IPS-18a (cell line): ENCODE results near the gene CDK19.
"Not testable (repeated sequence)": the region's sequence is repeated elsewhere in the genome, so short reads cannot be mapped to it uniquely, and the experiment has no call there.

Experiments used
- H3K27ac ChIP-seq: one replicate; pipeline ENCODE4 v1.5.1; 2013; ENCODE audit warnings: low read length
- H3K27me3 ChIP-seq: one replicate; pipeline ENCODE4 v1.6.1; 2013; ENCODE audit warnings: mild to moderate bottlenecking, low read length; ENCODE audit not compliant: control insufficient read depth, insufficient read depth
- H3K36me3 ChIP-seq: one replicate; pipeline ENCODE4 v1.6.1; 2013; ENCODE audit warnings: low read depth, low read length; ENCODE audit not compliant: control insufficient read depth
- H3K4me1 ChIP-seq: one replicate; pipeline ENCODE4 v1.6.1; 2013; ENCODE audit warnings: low read depth, low read length; ENCODE audit not compliant: control insufficient read depth
- H3K4me3 ChIP-seq: one replicate; pipeline ENCODE4 v1.5.1; 2013; ENCODE audit warnings: low read length
- H3K9ac ChIP-seq: one replicate; pipeline ENCODE4 v1.6.1; 2013; ENCODE audit warnings: mild to moderate bottlenecking, low read length, moderate library complexity
- H3K9me3 ChIP-seq: one replicate; pipeline ENCODE4 v1.6.1; 2013; ENCODE audit warnings: low read depth, low read length; ENCODE audit not compliant: control insufficient read depth

The CDK19 gene

GRCh38 chr6:110815411-110816409, at the start of gene CDK19:
Gene CDK19 (minus strand): TSS chr6:110815469. CDS start chr6:110815136, 333 bp downstream.
- Histone ChIP-seq H3K36me3 (no peaks in the 10 kb centered on the region), H3K9me3 (no peaks in the 10 kb centered on the region), H3K9ac (peak within 1 kb of the TSS; percentile 92), H3K27ac (peak within 1 kb of the TSS; percentile 97), H3K27me3 (no peaks in the 10 kb centered on the region), H3K4me1 (peaks cover 11% of the 10 kb centered on the region), H3K4me3 (peak within 1 kb of the TSS; percentile 90)

DNA sequence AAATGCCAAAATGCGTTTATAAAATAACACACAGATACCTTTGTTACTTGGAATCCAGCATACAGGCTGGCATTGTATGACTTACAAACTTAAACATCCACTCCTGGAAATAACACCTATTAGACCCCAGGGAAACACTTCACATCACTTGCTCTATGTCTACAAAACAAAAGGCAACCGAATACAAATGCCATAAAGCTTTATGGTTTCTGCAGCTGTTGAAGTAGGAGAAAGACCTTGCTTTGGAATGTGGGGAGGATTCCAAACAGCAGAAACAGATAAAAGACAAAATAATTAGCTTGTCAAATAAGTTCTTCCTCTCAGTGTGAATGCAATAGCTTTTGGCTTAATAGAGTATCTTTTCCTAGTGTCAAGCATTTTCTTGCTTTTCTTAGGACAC, 49.6 kb upstream of the CDK19 start:
- Histone ChIP-seq H3K27ac (no peak overlapping the region), H3K4me1 (peaks cover 14% of the 10 kb centered on the region)

GRCh38 chr6:110859335-110859792, 44.1 kb upstream of the CDK19 start:
- no peaks in the 10 kb centered on the region for H3K4me1 ChIP-seq

More for the DNA sequence above, 49.6 kb upstream of the CDK19 start:
- Histone ChIP-seq H3K9ac (no peak overlapping the region), H3K27me3 (no peaks in the 10 kb centered on the region), H3K9me3 (no peaks in the 10 kb centered on the region), H3K36me3 (no peaks in the 10 kb centered on the region), H3K4me3 (no peak overlapping the region)

GRCh38 chr6:110858562-110859214, 43.4 kb upstream of the CDK19 start:
- H3K27ac ChIP-seq, result no peak overlapping the region
- H3K36me3 ChIP-seq, result no peaks in the 10 kb centered on the region
- H3K4me3 ChIP-seq, result no peak overlapping the region
- no peaks in the 10 kb centered on the region for H3K27me3 ChIP-seq
- no peaks in the 10 kb centered on the region for H3K4me1 ChIP-seq
- no peaks in the 10 kb centered on the region for H3K9me3 ChIP-seq
- H3K9ac ChIP-seq, result no peak overlapping the region

More at GRCh38 chr6:110859335-110859792, 44.1 kb upstream of the CDK19 start:
- Histone ChIP-seq H3K9ac (no peak overlapping the region), H3K27ac (no peak overlapping the region), H3K4me3 (no peak overlapping the region), H3K27me3 (no peaks in the 10 kb centered on the region), H3K36me3 (no peaks in the 10 kb centered on the region), H3K9me3 (no peaks in the 10 kb centered on the region)

GRCh38 chr6:110858016-110858415, 42.7 kb upstream of the CDK19 start:
- Histone ChIP-seq H3K27me3 (no peaks in the 10 kb centered on the region), H3K27ac (no peak overlapping the region), H3K36me3 (no peaks in the 10 kb centered on the region), H3K9me3 (no peaks in the 10 kb centered on the region), H3K4me3 (no peak overlapping the region), H3K9ac (no peak overlapping the region), H3K4me1 (no peaks in the 10 kb centered on the region)

- no peaks in the 10 kb centered on the region for H3K9me3 ChIP-seq
- no peaks in the 10 kb centered on the region for H3K27me3 ChIP-seq
- no peaks in the 10 kb centered on the region for H3K36me3 ChIP-seq
- H3K4me3 ChIP-seq, result no peak overlapping the region
- no peak overlapping the region for H3K9ac ChIP-seq
- no peaks in the 10 kb centered on the region for H3K4me1 ChIP-seq
- H3K27ac ChIP-seq, result no peak overlapping the region
These were observed 41.0 kb upstream of the CDK19 start for GRCh38 chr6:110856296-110856695.

DNA sequence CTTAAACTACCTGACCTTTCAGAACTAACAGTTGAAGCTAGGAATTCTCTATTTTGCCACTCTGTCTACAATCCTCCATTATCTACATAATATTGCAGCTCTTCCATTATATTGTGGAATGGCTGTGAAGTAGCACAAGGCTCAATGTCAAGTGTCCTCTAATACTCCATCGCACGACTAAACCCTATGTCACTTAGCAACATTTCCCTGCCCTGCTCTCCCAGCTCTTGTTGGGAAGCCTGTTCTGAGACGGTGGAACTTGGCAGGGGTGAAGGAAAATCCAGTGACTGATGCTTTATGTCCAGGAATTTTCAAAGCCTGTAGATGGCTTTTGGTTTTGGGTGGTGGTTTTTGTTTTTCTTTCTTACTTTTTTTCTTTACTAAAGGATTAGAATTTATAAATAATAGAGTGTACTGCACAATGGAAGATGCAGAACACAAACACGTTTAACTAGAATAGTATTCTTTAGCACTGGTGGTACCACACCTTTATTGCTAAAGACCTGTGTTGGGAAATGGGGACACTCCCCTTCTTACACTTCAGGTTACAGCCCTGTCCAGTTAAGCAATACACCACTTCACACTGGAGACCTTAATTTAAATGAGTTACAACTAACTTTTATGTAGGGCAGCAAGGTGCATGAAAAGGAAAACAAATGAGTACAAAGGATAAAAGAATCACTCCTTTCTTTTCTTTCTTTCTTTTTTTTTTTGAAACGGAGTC, 38.6 kb upstream of the CDK19 start:
- no peak overlapping the region for H3K9ac ChIP-seq
- H3K27ac ChIP-seq, result no peak overlapping the region
- no peaks in the 10 kb centered on the region for H3K4me1 ChIP-seq
- H3K27me3 ChIP-seq, result no peaks in the 10 kb centered on the region
- no peaks in the 10 kb centered on the region for H3K9me3 ChIP-seq
- no peak overlapping the region for H3K4me3 ChIP-seq
- no peaks in the 10 kb centered on the region for H3K36me3 ChIP-seq

- no peaks in the 10 kb centered on the region for H3K36me3 ChIP-seq
- no peaks in the 10 kb centered on the region for H3K9me3 ChIP-seq
- no peaks in the 10 kb centered on the region for H3K4me1 ChIP-seq
- no peaks in the 10 kb centered on the region for H3K27me3 ChIP-seq
- no peak overlapping the region for H3K9ac ChIP-seq
- H3K4me3 ChIP-seq, result no peak overlapping the region
- H3K27ac ChIP-seq, result no peak overlapping the region
These were observed 37.5 kb upstream of the CDK19 start for GRCh38 chr6:110852773-110853172.

- Histone ChIP-seq H3K27ac (no peak overlapping the region), H3K4me1 (no peaks in the 10 kb centered on the region), H3K27me3 (no peaks in the 10 kb centered on the region), H3K4me3 (no peak overlapping the region), H3K9ac (no peak overlapping the region), H3K36me3 (no peaks in the 10 kb centered on the region), H3K9me3 (no peaks in the 10 kb centered on the region)
These were observed 34.5 kb upstream of the CDK19 start for GRCh38 chr6:110849781-110850180.

GRCh38 chr6:110841266-110841665, 26.0 kb upstream of the CDK19 start:
- Histone ChIP-seq H3K9me3 (no peaks in the 10 kb centered on the region), H3K9ac (no peak overlapping the region), H3K36me3 (no peaks in the 10 kb centered on the region), H3K27me3 (no peaks in the 10 kb centered on the region), H3K27ac (no peak overlapping the region), H3K4me1 (no peaks in the 10 kb centered on the region), H3K4me3 (no peak overlapping the region)

DNA sequence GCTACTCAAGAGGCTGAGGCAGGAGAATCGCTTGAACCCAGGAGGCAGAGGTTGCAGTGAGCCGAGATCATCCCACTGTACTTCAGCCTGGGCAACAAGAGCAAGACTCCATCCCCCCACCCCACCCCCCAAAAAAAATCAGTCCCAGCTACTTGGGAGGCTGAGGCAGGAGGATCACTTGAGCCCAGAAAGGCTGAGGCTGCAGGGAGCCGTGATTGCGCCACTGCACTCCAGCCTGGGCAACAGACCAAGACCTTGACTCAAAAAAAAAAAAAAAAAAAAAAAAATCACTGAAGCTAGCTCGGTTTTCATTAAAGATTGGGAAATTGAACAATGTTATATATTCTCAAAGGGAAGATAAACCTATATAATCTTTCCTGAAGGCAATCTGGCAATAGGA, 20.5 kb upstream of the CDK19 start:
- H3K4me1 ChIP-seq, H3K9me3 ChIP-seq, H3K9ac ChIP-seq, H3K36me3 ChIP-seq, H3K27me3 ChIP-seq, H3K27ac ChIP-seq, H3K4me3 ChIP-seq: not testable (repeated sequence)
